Duodenal mucosa (tissue), 2 donors: ENCODE measurements around the gene CTU2.
A peak's percentile ranks its signal among the peaks of the same experiment; 100 is the strongest.

Experiments used
- H3K27ac ChIP-seq: one replicate; pipeline ENCODE4 v1.7.0; 2013; ENCODE audit warnings: low read depth, low read length
- H3K27me3 ChIP-seq, 2 donors: one replicate each; pipeline ENCODE4 v1.7.0; 2013; ENCODE audit warnings: low read length in 2 of 2, control low read depth in 1 of 2; ENCODE audit not compliant: insufficient read depth in 2 of 2, control insufficient read depth in 1 of 2
- H3K36me3 ChIP-seq, 2 donors: one replicate each; pipeline ENCODE4 v1.7.0; 2013; ENCODE audit warnings: low read length in 2 of 2, control low read depth in 1 of 2; ENCODE audit not compliant: insufficient read depth in 2 of 2, control insufficient read depth in 1 of 2
- H3K4me1 ChIP-seq, 2 donors: one replicate each; pipeline ENCODE4 v1.7.0; 2013; ENCODE audit warnings: low read length in 2 of 2, control low read depth in 1 of 2; ENCODE audit not compliant: insufficient read depth in 2 of 2, control insufficient read depth in 1 of 2
- H3K4me3 ChIP-seq, 2 donors: one replicate each; pipeline ENCODE4 v1.7.0; 2013; ENCODE audit warnings: low read length in 2 of 2, low read depth in 1 of 2
- H3K9ac ChIP-seq, 2 donors: one replicate each; pipeline ENCODE4 v1.7.0; 2013; ENCODE audit warnings: low read length in 2 of 2, low read depth in 1 of 2
- H3K9me3 ChIP-seq, 2 donors: one replicate each; pipeline ENCODE4 v1.7.0; 2013; ENCODE audit warnings: low read length in 2 of 2, control low read depth in 1 of 2; ENCODE audit not compliant: control insufficient read depth in 1 of 2

The CTU2 gene

DNA sequence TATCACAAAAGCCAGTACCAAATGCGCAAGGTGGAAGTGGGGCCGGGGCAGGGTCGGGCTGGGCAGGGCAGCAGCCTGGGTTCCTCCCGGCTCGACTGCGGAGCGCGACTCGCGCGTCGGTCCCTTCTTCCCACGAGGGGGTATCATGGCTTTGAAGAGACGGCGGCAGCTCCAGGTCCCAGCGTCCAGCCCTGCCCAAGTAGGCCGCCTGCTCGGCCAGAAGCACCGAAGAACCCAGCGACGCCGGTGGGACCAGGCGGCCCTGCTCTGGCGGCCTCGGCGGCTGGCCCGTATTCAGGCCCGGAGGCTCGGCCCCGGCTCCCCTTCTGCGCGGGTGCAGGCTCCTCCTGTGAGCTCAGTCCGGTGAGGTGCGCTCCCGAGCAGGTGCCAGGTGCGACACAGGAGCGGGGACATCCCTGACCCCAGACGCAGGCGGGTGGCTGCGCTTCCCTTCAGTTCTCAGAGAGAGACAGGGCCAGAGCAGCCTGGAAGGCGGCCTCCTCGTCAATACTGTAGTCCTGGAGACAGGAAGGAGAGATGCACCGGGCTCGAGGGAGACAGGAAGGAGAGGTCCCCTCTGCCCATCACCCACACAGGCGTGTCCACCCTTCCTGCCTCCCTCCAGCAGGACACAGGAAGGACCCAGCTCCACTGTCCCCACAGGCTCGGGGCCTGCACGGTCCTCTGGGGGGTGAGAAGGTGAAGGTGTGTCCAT is 9.0 kb upstream of the CTU2 start:
- Histone ChIP-seq H3K36me3 (peaks cover 5 to 28% of the 10 kb centered on the region in 2 donors), H3K9ac (no peak overlapping the region), H3K9me3 (no peaks in the 10 kb centered on the region), H3K27me3 (no peaks in the 10 kb centered on the region), H3K27ac (no peak overlapping the region), H3K4me1 (peaks cover under 1 to 27% of the 10 kb centered on the region in 2 donors), H3K4me3 (no peak overlapping the region)

GRCh38 chr16:88697831-88698615 is 8.3 kb upstream of the CTU2 start:
- peaks cover 0 to 28% of the 10 kb centered on the region in 2 donors for H3K4me1 ChIP-seq
- no peak overlapping the region for H3K4me3 ChIP-seq
- no peak overlapping the region for H3K27ac ChIP-seq
- no peak overlapping the region for H3K9ac ChIP-seq
- no peaks in the 10 kb centered on the region for H3K9me3 ChIP-seq
- no peaks in the 10 kb centered on the region for H3K27me3 ChIP-seq
- H3K36me3 ChIP-seq = peaks cover 5 to 28% of the 10 kb centered on the region in 2 donors

DNA sequence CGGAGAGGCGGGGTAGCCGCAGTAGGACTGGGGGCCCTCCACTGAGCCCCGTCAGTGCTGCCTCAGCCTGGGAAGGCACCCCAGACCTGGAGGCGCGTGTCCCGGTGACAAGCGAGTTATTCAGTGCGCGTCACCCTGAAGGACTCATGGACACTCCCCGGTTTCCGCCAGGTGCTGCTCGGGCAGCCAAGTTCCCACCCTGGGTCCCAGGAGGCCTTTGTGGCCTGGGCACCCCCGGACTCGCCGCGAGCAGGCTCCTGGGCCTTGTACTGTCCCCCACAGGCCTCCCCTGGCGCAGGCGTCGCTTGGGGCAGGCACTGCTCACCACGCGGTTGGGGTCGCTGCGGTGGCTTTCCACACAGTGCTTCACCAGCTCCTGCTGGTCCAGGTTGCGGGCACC is 7.7 kb upstream of the CTU2 start:
- Histone ChIP-seq H3K27me3 (no peaks in the 10 kb centered on the region), H3K4me3 (no peak overlapping the region), H3K9ac (no peak overlapping the region), H3K27ac (no peak overlapping the region), H3K36me3 (peaks cover 5 to 28% of the 10 kb centered on the region in 2 donors), H3K9me3 (no peaks in the 10 kb centered on the region), H3K4me1 (peaks cover 0 to 33% of the 10 kb centered on the region in 2 donors)

DNA sequence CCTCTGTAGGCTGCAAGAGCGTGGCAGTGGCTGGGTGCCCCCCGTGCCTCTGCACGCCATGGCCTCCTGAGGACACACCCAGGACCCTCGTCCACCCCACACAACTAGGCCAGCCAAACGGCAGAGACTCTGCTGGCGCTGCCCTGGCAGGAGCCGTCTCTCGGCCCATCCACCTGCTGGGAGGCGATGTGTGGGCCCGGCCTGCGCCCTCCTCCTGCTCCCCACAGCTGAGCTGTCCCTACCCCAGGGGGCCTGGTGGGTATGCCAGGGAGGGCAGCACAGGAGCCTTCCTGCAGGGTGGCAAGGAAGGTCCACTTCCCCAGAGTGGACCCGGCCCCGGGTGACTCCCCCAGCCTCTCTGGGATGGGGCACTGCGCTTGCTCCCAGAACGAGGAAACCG is 7.1 kb upstream of the CTU2 start:
- Histone ChIP-seq H3K36me3 (peaks cover 5 to 28% of the 10 kb centered on the region in 2 donors), H3K27ac (no peak overlapping the region), H3K4me3 (no peak overlapping the region)

GRCh38 chr16:88700322-88700635 is 6.0 kb upstream of the CTU2 start:
- Histone ChIP-seq H3K27me3 (no peaks in the 10 kb centered on the region), H3K9ac (peak overlapping the region; percentile 18 to 37), H3K27ac (peak overlapping the region; percentile 73), H3K4me1 (peaks cover 6 to 45% of the 10 kb centered on the region in 2 donors), H3K4me3 (peak overlapping the region; percentile 36 to 51), H3K36me3 (peaks cover 5 to 28% of the 10 kb centered on the region in 2 donors), H3K9me3 (no peaks in the 10 kb centered on the region)

More for the DNA sequence above, 7.1 kb upstream of the CTU2 start:
- Histone ChIP-seq H3K27me3 (no peaks in the 10 kb centered on the region), H3K4me1 (peaks cover 0 to 36% of the 10 kb centered on the region in 2 donors), H3K9me3 (no peaks in the 10 kb centered on the region), H3K9ac (no peak overlapping the region)

DNA sequence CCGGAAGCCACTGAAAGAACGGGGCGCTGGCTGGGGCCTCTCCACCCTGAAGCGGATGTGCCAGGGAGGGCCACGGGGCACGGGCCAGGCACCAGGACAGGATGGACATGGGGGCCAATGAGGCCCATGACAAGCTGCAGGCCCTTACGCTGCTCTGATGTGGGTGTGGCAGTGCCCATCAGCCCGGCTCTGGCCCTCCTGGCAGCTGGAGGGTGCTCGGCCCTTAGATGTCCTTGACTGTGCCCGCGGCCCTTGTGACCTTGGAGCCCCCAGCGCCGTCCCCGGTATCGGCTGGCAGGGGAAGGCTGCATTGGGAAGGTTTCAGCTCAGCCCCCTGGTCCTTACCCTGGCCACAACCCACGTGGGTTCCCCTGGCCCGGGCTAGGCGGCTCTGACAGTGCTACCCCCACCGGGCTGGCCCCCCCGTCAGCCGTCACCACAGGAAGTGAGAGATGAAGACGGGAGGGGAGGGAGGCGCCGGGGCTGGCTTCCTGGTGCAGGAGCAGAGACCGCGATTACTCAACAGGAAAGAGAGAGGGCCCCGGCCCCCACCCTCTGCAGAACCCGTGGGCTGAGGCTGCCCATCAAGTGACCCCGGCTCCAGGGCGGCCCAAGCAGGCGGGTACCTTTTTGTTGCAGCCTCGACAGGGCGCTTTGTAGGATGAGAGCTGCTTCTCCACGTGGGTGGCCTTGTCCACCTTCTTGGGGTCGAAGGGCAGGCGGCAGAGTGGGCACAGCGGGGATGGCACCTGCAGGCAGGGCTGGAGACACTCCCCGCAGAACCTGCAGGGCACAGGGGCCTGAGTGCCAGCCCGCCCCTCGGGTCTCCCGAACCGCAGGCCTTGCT is 5.4 kb upstream of the CTU2 start:
- H3K4me3 ChIP-seq = peak overlapping the region; percentile 47 to 51
- no peaks in the 10 kb centered on the region for H3K27me3 ChIP-seq
- peaks cover 8 to 49% of the 10 kb centered on the region in 2 donors for H3K4me1 ChIP-seq
- peak overlapping the region; percentile 73 for H3K27ac ChIP-seq
- H3K9ac ChIP-seq = peak overlapping the region; percentile 38 to 51
- H3K9me3 ChIP-seq = no peaks in the 10 kb centered on the region
- peaks cover 5 to 25% of the 10 kb centered on the region in 2 donors for H3K36me3 ChIP-seq

DNA sequence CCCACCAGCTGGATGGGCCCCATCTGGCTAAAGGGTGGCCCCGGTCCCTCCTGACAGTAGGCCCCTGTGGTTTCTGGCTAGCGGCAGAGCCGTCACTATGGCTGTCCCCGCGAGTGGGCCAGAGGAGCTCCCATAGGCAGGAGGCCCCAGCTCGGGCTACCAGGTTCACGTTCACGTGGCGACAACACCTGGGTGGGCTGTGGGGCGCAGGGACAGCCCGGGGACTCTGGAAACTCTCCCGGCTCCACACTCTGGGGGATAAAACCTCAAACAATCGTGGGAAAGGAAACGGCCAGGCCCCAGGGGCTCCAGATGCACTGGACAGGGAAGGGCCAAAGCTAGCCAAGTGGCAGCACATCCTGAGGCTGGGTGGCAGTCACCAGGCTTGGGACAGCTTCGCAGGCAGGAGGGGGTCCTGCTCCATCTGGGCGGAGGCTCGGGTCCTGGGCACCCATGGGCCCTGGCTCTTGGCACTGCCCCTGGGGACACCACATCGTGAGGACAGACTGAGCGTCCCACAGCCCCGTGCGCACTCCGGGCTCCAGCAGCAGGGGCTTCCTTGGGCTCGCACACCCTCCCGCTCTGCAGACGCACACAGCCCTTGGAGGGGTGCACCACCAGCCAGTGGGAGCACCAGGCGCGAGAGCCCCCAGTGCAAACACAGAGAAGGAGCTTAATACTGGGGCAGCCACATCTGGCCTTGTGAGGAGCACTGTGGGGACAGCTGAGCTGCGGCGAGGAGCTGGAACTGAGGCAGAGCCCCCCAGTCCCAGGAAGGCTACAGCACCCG is 4.5 kb upstream of the CTU2 start:
- H3K4me1 ChIP-seq = peaks cover 9 to 50% of the 10 kb centered on the region in 2 donors
- H3K4me3 ChIP-seq = peak overlapping the region; percentile 32 to 47
- peak overlapping the region; percentile 38 to 51 for H3K9ac ChIP-seq
- peaks cover 5 to 18% of the 10 kb centered on the region in 2 donors for H3K36me3 ChIP-seq
- H3K27ac ChIP-seq = peak overlapping the region; percentile 73
- no peaks in the 10 kb centered on the region for H3K9me3 ChIP-seq
- H3K27me3 ChIP-seq = no peaks in the 10 kb centered on the region

DNA sequence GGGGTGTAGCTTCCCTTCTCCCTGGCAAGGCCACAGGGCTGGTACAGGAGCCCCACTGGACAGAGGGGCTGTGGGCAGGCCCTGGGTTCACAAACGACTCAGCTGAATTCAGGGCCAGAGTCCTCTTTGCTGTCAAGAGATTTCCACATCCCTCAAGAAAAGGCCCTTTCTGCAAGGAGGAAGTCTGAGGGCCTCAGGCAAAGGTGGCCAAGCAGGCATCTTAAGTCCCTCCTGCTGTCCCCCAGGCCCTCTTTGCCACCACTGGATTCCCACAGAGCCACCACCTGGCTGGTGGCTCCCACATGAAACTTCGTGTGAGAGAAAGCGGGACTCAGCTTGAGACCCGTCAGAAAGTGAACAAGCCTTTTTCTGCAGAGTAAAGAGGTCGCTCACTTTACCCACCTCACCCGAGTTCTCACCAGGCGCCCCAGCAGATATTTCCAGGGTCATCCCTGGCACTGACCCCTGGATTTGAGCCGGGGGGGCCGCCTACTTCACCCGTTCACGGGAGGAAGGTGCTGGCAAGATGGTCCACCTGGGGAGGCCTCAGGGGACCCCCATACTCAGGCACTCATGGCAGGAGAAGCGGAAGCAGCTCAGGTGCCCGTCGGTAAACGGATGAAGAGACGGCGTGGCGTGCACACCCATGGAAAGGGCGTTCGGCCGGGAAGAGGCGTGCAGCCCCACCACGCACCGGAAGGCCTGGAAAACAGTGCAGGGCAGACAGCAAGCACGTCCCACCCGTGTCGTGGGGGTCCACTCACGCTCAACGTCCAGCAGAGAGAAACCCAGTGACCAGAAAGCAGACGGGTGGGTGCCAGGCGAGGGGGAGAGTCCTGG is 3.7 kb upstream of the CTU2 start:
- H3K4me3 ChIP-seq = peak overlapping the region; percentile 26 to 53
- H3K27ac ChIP-seq = peak overlapping the region; percentile 32

More for the DNA sequence above, 3.7 kb upstream of the CTU2 start:
- H3K36me3 ChIP-seq = peaks cover 5 to 13% of the 10 kb centered on the region in 2 donors
- H3K4me1 ChIP-seq = peaks cover 16 to 59% of the 10 kb centered on the region in 2 donors
- no peaks in the 10 kb centered on the region for H3K27me3 ChIP-seq
- peak overlapping the region in 1 of 2 donors; percentile 59 for H3K9ac ChIP-seq
- H3K9me3 ChIP-seq = no peaks in the 10 kb centered on the region
